H1 (cell line): ENCODE measurements around the gene OR2J2.

Experiments used
- CHD2 ChIP-seq: IDR thresholded peaks from 2 replicates; pipeline ENCODE4 v1.6.1; 2012; ENCODE audit warnings: low read length, improper control_type of control experiment
- CTCF ChIP-seq, 3 experiments: IDR thresholded peaks; 1 replicate in 2 of 3; 2 replicates in 1 of 3; pipeline versions ENCODE4 v1.5.1 to v1.6.1; 2011; ENCODE audit warnings: low read length in 3 of 3, mild to moderate bottlenecking in 3 of 3, inconsistent platforms in 2 of 3, low read depth in 1 of 3, moderate library complexity in 1 of 3; ENCODE audit not compliant: insufficient read depth in 1 of 3; ENCODE audit errors: control extremely low read depth in 1 of 3
- HDAC2 ChIP-seq, 2 experiments: fragments of 300-600 bp in 1 of 2; sonication (generic) in 1 of 2; IDR thresholded peaks; 2 replicates each; pipeline ENCODE4 v1.6.1; 2011 to 2012; ENCODE audit warnings: low read depth in 2 of 2, low read length in 2 of 2, mild to moderate bottlenecking in 2 of 2, moderate library complexity in 2 of 2, borderline replicate concordance in 1 of 2, inconsistent platforms in 1 of 2

GRCh38 chr6:29130644-29131043 lies 40.1 kb upstream of the OR2J2 start:
- TF ChIP-seq HDAC2 (IDR thresholded peaks at IDR 0.05; ENCODE audit: borderline replicate concordance in 1 of 2, low read depth in 2 of 2, low read length in 2 of 2), result no peak
- TF ChIP-seq CTCF (IDR thresholded peaks at IDR 0.05; ENCODE audit: control extremely low read depth in 1 of 3, insufficient read depth in 1 of 3, low read depth in 1 of 3, low read length in 3 of 3), result no peak
- TF ChIP-seq CHD2, result no peak
